ENCODE data around the gene PLXNA4.

PLXNA4 gene

DNA sequence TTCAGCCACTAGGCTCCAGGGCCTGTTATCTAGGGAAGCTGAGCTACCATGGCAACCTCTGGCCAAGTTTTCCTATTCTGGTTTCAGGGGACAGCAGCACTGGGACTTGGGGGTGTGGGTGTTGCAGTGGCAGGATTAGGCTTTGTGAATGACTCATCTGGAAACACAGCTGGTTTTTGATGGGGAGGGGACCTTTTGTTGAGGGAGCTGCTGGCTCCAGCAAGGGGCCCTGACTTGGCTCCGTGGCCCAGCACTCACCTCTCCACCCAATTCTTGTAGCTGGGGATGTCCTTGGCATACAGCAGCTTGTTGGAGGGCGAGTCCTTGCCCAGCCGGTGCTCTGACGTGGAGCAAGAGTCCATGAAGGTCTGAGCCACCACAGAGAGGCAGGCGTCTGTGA is 435.9 kb downstream of the PLXNA4 start:
- no peak overlapping the region for H3K4me3 Mint-ChIP-seq
- DNase-seq: no peak
- H3K27me3 Mint-ChIP-seq: no peaks in the 10 kb centered on the region
- no peak for ATAC-seq
- H3K27ac Mint-ChIP-seq: no peak overlapping the region
- no peaks in the 10 kb centered on the region for H3K4me1 Mint-ChIP-seq
- H3K9me3 Mint-ChIP-seq: no peaks in the 10 kb centered on the region

DNA sequence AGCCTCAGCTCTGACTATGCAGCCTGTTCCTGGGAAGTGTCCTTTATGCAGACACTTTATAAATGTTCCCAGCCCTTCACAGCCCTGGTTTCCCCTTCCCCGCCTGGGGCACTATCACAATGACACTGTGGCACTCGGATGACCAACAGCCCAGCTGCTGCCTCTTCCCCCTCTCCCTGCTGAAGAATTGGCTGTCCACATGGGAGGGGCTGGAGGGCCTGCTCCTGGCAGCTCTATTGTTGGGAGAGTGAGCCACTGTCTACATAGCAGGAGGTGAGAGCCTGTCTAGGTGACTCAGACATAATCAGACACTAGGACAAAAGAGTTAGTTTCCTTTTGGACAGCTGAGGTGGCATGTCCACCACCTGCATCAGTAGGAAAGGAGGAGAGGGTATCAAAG is 437.5 kb downstream of the PLXNA4 start:
- DNase-seq: no peak
- Mint-ChIP-seq H3K9me3 (no peaks in the 10 kb centered on the region), H3K27me3 (no peaks in the 10 kb centered on the region), H3K4me1 (no peaks in the 10 kb centered on the region), H3K4me3 (no peak overlapping the region), H3K27ac (no peak overlapping the region)
- ATAC-seq: no peak

DNA sequence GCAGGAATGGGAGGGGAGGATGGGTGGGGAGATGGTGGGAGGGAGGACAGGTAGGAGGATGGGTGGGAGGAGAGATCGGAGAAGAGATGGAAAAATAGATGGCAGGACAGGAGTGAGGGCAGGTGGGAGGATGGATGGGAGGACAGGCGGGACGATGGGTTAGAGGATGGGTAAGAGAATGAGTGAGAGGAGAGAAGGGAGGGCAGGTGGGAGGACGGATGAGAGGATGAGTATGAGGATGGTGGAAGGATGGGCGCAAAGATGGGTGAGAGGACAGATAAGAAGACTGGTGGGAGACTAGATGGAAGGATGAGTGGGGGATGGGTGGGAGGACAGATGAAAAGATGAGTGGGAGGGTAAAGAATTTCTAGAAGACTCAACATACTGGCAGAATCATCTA is 438.6 kb downstream of the PLXNA4 start:
- ATAC-seq (no peak), DNase-seq (no peak)
- Mint-ChIP-seq H3K9me3 (no peaks in the 10 kb centered on the region), H3K27me3 (no peaks in the 10 kb centered on the region), H3K4me3 (no peak overlapping the region), H3K27ac (no peak overlapping the region), H3K4me1 (no peaks in the 10 kb centered on the region)

DNA sequence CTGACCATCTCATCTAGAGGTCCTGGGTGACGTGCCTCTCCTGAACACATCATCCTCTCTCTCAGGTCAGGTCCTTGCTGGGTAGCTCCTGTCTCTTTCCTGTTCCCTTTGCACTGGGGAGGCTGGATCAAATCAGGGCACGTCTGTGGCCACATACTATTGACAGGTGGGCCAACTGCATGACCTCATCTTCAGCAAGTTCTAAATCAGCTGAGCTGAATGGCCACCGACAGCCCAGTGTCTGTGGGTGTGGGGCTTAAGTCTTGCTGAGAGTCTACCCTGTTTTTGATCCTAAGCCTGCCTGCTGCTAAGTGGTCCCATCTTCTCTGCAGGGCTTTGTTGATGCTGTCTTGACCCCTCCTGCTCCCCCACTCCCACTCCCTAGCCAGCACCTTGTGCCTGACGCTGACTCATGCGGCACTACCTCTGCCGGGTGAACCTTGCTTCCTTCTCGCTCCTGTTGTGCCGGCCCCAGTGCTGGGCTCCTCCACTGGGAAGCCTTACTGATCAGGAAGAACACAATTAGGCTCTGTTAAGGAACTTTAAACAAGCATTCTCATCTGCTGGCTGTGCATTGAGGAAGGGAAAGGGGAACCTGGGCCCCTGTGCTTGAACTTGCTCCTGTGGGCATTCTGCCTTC is 440.4 kb downstream of the PLXNA4 start:
- H3K27me3 Mint-ChIP-seq: no peaks in the 10 kb centered on the region
- DNase-seq: no peak
- no peak for ATAC-seq
- no peaks in the 10 kb centered on the region for H3K4me1 Mint-ChIP-seq
- H3K9me3 Mint-ChIP-seq: no peaks in the 10 kb centered on the region
- no peak overlapping the region for H3K27ac Mint-ChIP-seq
- H3K4me3 Mint-ChIP-seq: no peak overlapping the region

DNA sequence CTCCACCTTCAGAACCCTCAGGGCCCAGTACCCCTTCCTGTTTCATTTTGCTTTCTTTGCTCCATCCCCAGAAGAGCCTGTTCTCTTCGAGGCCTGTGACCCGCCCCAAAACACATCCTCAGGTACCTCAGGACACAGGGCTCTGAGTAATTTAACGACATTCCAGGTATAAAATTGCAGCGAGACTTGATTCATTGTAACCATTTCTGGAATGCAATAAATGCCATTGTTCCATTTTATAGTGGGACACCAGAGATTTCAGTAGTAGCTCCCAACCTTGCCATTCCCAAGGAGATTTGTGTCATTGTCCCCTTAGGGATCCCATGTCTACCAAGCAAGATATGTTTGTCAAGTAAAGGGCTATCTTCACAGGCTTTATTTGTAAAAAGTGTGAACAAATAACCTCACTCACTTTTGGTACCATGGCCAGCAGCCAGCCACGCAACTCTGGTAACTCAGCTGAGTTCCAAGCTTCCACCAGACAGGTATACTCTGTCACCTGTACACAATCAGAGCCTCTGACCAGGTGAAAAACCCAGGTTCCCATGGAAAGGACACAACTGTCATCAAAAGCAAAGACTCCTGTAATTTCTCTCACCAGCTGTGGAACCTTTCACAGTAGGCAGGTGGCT is 441.3 kb downstream of the PLXNA4 start:
- no peaks in the 10 kb centered on the region for H3K9me3 Mint-ChIP-seq

DNA sequence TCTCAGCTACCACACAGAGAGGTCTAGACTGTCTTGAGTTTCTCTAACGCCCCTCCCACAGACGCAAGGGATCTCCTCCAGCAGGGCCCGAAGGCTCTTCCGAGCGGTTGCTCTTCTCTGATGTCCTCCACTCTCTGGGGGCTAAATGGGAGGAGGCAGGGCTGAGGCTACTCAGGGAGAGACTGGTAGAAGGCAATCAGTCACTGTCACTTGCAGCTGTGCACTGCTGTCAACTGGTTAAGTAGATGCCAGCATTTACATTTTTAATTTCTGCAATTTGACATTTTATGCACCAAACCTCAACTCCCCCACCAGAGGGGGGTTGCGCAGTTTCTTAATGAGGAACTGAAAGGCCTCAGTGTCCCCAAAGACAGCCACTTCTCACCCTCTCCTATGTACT is 442.8 kb downstream of the PLXNA4 start:
- Mint-ChIP-seq H3K9me3 (no peaks in the 10 kb centered on the region), H3K4me1 (no peaks in the 10 kb centered on the region), H3K4me3 (no peak overlapping the region), H3K27me3 (no peaks in the 10 kb centered on the region), H3K27ac (no peak overlapping the region)
- DNase-seq: no peak
- ATAC-seq: no peak

More for the DNA sequence above, 441.3 kb downstream of the PLXNA4 start:
- Mint-ChIP-seq H3K4me3 (no peak overlapping the region), H3K27me3 (no peaks in the 10 kb centered on the region), H3K4me1 (no peaks in the 10 kb centered on the region), H3K27ac (peak overlapping the region in 1 of 2 donors; percentile 15)
- DNase-seq (no peak), ATAC-seq (no peak)

DNA sequence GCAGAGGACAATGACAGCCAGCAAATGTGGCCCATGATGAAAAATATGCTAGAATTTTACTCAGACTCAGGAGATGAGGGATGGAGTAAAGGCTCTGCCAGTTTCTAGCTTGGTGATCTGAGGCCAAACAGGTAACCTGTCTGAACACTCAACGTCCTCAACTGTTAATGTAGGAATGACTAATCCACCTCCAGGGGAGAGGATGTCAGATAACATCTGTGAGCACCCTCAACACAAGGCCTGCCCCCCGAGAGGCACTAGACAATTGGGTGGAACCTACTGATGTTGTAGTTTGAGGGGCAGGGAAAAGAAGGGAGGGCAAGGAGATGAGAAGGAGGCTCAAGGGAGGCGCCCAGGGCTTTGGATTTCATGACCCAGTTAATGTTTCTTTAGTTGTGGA is 445.1 kb downstream of the PLXNA4 start:
- no peak for DNase-seq

DNA sequence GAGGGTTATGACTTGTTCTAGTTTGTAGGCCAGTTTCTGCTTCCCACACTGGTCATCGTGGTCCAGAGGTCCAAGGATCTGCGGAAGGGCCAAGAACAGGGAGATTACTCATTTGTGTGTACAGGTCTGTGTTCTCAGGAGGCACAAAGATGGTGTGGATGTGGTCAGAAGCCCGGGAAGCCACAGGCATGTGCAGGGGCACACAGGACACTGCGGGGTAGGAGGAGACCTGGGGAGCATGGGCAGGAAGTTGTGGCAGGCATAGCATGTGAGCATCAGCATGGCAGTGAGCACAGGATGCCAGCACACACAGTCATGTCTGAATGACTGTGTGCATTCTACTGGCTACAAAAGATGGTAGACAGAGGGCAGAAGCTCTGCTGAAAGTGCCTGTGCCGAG is 445.8 kb downstream of the PLXNA4 start:
- ATAC-seq (peak; percentile 77), DNase-seq (peak in 1 of 2 donors; percentile 21)
- Mint-ChIP-seq H3K9me3 (no peaks in the 10 kb centered on the region), H3K4me3 (no peak overlapping the region), H3K4me1 (no peaks in the 10 kb centered on the region), H3K27me3 (no peaks in the 10 kb centered on the region), H3K27ac (peak overlapping the region in 1 of 2 donors; percentile 3)

More for the DNA sequence above, 445.1 kb downstream of the PLXNA4 start:
- Mint-ChIP-seq H3K4me1 (no peaks in the 10 kb centered on the region), H3K4me3 (no peak overlapping the region), H3K9me3 (no peaks in the 10 kb centered on the region), H3K27ac (no peak overlapping the region), H3K27me3 (no peaks in the 10 kb centered on the region)
- ATAC-seq: no peak

DNA sequence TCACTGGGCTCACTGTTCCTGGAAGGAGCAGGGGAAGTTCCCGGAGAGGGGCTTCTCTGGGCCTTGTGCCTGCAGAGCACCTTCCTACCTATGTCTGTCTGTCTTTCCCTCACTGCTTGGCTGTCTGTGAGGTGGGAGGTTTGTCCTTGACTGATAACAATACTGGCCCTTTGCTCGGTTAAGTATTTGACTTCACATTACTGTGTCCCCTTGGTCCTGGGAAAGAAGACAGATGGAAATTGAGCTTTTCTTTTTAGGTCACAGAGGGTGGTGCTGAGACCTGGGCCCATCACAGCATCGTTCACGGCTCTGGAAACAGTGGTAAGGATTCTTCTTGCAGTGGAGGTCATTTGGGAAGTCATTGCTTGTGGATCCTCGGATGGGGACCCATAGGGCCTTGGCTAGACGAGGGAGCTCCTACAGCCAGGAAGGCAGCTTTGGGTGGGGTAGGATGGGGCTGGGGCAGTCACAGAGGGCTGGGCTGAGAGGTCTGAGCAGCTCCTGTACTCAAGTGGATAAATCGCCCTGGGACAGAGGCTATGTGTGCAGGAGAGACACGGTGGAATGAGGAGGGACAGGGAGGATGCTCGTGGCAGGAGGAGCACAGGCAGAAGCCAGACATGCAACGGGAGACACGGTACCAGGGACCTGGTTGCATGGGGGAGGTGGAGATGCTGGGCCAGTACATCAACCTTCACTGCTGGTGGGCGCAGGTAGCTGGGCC is 450.2 kb downstream of the PLXNA4 start:
- no peak for ATAC-seq
- H3K4me3 Mint-ChIP-seq: no peak overlapping the region

DNA sequence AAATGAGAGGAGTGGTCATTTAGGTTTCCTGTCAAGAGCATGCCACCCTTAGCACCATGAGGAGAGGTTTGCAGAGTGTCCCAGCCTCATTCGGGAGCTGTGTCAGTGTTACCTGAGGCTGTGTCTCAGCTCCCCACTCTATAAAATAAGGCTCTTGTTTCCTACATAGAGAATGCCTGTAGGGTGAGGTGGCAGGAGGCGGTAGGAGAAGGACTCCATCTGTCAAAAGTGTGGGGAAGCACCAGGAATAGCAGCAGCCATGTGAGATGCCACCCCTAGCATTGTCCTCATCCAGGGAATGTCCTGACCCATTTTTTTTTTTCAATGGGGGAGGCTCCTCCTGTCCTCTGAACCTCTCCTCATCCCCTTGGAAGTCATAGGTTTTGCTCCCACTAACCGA is 451.2 kb downstream of the PLXNA4 start:
- H3K27me3 Mint-ChIP-seq: peaks cover 11% of the 10 kb centered on the region
- no peak overlapping the region for H3K27ac Mint-ChIP-seq
- DNase-seq: no peak
- no peaks in the 10 kb centered on the region for H3K4me1 Mint-ChIP-seq
- no peak for ATAC-seq
- H3K4me3 Mint-ChIP-seq: no peak overlapping the region
- no peaks in the 10 kb centered on the region for H3K9me3 Mint-ChIP-seq

More for the DNA sequence above, 450.2 kb downstream of the PLXNA4 start:
- no peaks in the 10 kb centered on the region for H3K4me1 Mint-ChIP-seq
- H3K9me3 Mint-ChIP-seq: no peaks in the 10 kb centered on the region
- peaks cover 9% of the 10 kb centered on the region for H3K27me3 Mint-ChIP-seq
- no peak for DNase-seq
- H3K27ac Mint-ChIP-seq: peak overlapping the region in 1 of 2 donors; percentile 72

DNA sequence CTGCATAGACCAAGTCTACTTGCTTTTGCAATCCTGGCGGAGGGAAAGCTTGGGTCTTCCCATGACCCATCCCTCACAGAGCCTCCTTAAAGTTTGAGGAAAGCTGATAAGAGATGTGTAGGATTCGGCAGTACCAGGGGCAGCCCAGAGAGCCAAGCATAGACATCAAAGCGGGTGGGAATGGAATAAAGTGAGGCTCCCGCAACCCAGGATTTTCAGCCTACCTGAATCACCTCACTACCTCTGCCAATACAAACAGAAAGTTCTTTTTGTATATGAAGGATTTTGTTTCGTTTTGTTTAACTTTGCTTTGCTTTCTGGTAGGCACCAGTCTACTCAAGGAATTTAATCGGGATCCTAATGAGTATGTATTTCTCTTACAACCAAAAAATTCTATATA is 451.7 kb downstream of the PLXNA4 start:
- no peak overlapping the region for H3K27ac Mint-ChIP-seq
- ATAC-seq (no peak), DNase-seq (no peak)
- H3K4me3 Mint-ChIP-seq: no peak overlapping the region
- no peaks in the 10 kb centered on the region for H3K9me3 Mint-ChIP-seq
- peaks cover 16% of the 10 kb centered on the region for H3K27me3 Mint-ChIP-seq
- H3K4me1 Mint-ChIP-seq: no peaks in the 10 kb centered on the region

DNA sequence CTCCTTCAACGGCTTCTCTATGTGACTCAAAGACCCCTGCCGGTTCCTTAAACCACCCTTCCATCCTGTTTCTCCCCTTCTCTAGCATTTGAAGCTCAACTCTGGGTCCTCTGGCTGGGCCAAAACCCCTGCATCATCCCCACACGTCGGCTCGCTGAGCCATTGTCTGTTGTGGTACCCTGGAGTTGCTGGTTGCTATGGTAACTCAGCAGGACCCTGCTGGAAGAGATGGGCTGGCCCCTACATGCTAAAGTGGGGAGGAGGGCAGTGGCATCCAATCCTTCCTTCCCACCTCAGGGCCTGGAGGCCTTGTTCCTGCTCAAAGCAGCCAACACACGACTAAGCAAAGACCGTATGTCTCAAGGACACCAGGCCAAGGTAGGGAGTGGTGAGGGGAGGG is 452.5 kb downstream of the PLXNA4 start:
- H3K27ac Mint-ChIP-seq: no peak overlapping the region
- DNase-seq (no peak), ATAC-seq (no peak)
- no peaks in the 10 kb centered on the region for H3K4me1 Mint-ChIP-seq
- peaks cover 16% of the 10 kb centered on the region for H3K27me3 Mint-ChIP-seq
- no peak overlapping the region for H3K4me3 Mint-ChIP-seq
- no peaks in the 10 kb centered on the region for H3K9me3 Mint-ChIP-seq

DNA sequence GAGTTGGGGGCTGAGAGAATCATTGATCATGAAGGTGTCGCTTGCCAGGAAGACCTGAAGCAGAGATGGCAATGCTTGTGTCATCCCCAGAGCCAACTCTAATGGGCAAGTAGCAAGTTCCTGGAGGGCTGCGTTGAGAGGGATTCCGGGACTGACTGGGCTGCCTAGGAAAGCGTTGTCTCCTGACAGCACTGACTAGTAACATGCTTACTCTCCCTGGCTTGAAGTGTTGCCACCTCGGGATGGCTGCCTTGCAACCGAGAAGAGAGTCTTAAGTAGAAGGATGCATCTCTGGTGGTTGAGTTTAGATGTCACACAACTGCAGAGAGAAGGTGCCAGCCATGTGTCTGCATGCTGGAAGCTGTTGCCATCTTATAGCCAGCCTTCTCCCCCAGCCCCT is 453.4 kb downstream of the PLXNA4 start:
- DNase-seq: no peak
- Mint-ChIP-seq H3K27ac (no peak overlapping the region), H3K4me1 (no peaks in the 10 kb centered on the region), H3K9me3 (no peaks in the 10 kb centered on the region), H3K27me3 (peaks cover 16% of the 10 kb centered on the region), H3K4me3 (no peak overlapping the region)
- ATAC-seq: no peak

DNA sequence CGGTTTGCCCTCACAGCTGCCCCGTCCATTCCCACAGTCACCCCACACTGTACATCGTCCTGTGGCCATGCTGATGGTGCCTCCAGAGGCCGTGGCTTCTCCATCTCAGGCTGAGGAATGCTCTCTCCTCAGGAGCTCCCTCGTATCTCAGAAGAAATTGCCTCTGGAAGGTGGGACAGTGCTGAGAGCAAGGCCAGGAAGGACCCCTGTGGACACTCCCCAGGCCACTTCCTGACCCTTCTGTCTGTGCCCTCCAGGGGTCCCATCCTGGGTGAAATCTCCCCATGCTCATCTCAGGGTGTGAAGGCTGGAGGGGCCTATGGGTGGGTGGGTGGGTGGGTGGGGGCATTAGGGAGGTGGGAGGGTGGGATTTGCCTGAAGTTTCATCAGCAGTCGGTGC is 454.3 kb downstream of the PLXNA4 start:
- no peak overlapping the region for H3K4me3 Mint-ChIP-seq
- ATAC-seq (no peak), DNase-seq (no peak)
- no peaks in the 10 kb centered on the region for H3K9me3 Mint-ChIP-seq
- H3K4me1 Mint-ChIP-seq: no peaks in the 10 kb centered on the region
- peaks cover 16% of the 10 kb centered on the region for H3K27me3 Mint-ChIP-seq
- H3K27ac Mint-ChIP-seq: no peak overlapping the region

DNA sequence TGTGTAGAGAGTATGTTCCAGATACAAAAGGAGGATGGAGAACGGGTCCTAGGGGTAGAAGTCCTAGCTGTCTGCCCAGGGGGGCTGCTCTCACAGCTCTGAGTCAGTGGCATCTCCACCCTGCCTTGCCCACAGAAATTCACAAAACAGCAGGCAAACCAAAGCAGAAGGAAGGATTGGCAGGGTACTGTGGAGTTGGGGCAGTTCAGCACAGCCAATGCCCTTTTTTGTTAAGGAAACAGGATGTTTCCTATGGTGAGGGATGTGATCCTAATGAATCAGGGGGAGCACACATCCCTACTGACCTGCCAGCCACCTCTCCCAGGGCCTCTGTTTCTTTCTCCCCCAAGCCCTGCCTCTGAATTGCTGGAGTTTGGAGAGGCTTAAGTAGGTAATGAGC is 457.6 kb downstream of the PLXNA4 start:
- no peak for DNase-seq
- no peak for ATAC-seq
- Mint-ChIP-seq H3K27me3 (peaks cover 8% of the 10 kb centered on the region), H3K9me3 (no peaks in the 10 kb centered on the region), H3K4me3 (no peak overlapping the region), H3K4me1 (no peaks in the 10 kb centered on the region), H3K27ac (no peak overlapping the region)

DNA sequence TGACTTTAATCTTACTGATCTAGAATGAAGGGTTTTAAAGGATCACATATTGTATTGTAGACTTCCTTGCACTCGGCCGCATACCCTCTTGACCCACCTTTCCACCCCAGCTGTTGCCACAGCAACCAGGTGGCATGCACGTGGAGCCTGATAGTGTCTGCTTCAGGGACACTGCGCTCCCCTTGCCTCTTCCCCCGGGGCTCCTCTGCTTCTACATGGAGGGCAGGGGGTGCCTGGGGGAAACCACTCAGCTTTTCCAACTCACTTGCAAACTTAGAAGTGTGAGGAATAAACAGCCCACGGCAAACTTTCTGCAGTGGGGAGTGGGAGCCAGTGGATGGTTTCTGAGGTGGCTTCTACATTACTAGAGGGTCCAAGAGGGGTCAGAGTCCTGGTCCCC is 458.6 kb downstream of the PLXNA4 start:
- Mint-ChIP-seq H3K4me3 (no peak overlapping the region), H3K27me3 (peaks cover 6% of the 10 kb centered on the region)

More for the DNA sequence above, 458.6 kb downstream of the PLXNA4 start:
- Mint-ChIP-seq H3K4me1 (no peaks in the 10 kb centered on the region), H3K27ac (no peak overlapping the region), H3K9me3 (no peaks in the 10 kb centered on the region)
- ATAC-seq (no peak), DNase-seq (no peak)

Measured in stimulated activated naive CD8-positive, alpha-beta T cell treated with anti-CD3 and anti-CD28 coated beads, Interleukin-15, amount 100 ng/mL, for 72 hours (primary cell).